GM12892 (cell line): Measurements from ENCODE around the gene CEACAM16.

ENCODE experiments used
- POLR2A ChIP-seq: IDR thresholded peaks from 2 replicates; pipeline ENCODE4 v1.6.1; 2011; ENCODE audit warnings: low read depth, low read length, control low read depth
- POLR2AphosphoS5 ChIP-seq: IDR thresholded peaks from 2 replicates; pipeline ENCODE4 v1.6.1; 2011; ENCODE audit warnings: low read depth, low read length, control low read depth
- TAF1 ChIP-seq: IDR thresholded peaks from 2 replicates; pipeline ENCODE4 v1.6.1; 2011; ENCODE audit warnings: low read depth, mild to moderate bottlenecking, control low read depth, low read length, borderline replicate concordance

- TF ChIP-seq POLR2AphosphoS5, result no peak
- no peak for TF ChIP-seq POLR2A
- TF ChIP-seq TAF1, result no peak
Observed at GRCh38 chr19:44681992-44682790, 16.8 kb upstream of the CEACAM16 start.
